ENCODE results near the gene ZCCHC24.

Gene ZCCHC24

GRCh38 chr10:79445977-79446757 lies 743 bp upstream of the ZCCHC24 start:
- ATAC-seq (no peak), DNase-seq (peak; percentile 25)

GRCh38 chr10:79444199-79445119 lies 965 bp downstream of the ZCCHC24 start:
- DNase-seq, result peak; percentile 59
- peak; percentile 15 for ATAC-seq

- ATAC-seq, result no peak
- no peak for DNase-seq
These were observed 1.9 kb downstream of the ZCCHC24 start for GRCh38 chr10:79443338-79444198.

- DNase-seq, result no peak
- ATAC-seq, result no peak
These were observed 3.0 kb downstream of the ZCCHC24 start for GRCh38 chr10:79442171-79443040.

GRCh38 chr10:79441433-79441832 lies 4.0 kb downstream of the ZCCHC24 start:
- DNase-seq, result no peak

GRCh38 chr10:79440281-79440680 lies 5.1 kb downstream of the ZCCHC24 start:
- DNase-seq, result no peak

More at GRCh38 chr10:79441433-79441832, 4.0 kb downstream of the ZCCHC24 start:
- ATAC-seq, result no peak

GRCh38 chr10:79438699-79439085 lies 6.7 kb downstream of the ZCCHC24 start:
- DNase-seq (no peak), ATAC-seq (no peak)

More at GRCh38 chr10:79440281-79440680, 5.1 kb downstream of the ZCCHC24 start:
- ATAC-seq, result no peak

- ATAC-seq (no peak), DNase-seq (no peak)
These were observed 7.3 kb downstream of the ZCCHC24 start for GRCh38 chr10:79438021-79438698.

GRCh38 chr10:79437111-79437814 lies 8.2 kb downstream of the ZCCHC24 start:
- ATAC-seq (no peak), DNase-seq (no peak)

GRCh38 chr10:79436850-79437103 lies 8.6 kb downstream of the ZCCHC24 start:
- ATAC-seq (no peak), DNase-seq (no peak)

GRCh38 chr10:79436066-79436849 lies 9.2 kb downstream of the ZCCHC24 start:
- DNase-seq (no peak), ATAC-seq (no peak)

- DNase-seq, result no peak
- ATAC-seq, result no peak
These were observed 10.0 kb downstream of the ZCCHC24 start for GRCh38 chr10:79435271-79436065.

GRCh38 chr10:79434821-79435251 lies 10.6 kb downstream of the ZCCHC24 start:
- ATAC-seq (peak; percentile 5), DNase-seq (peak; percentile 28)

- peak; percentile 94 for ATAC-seq
- peak; percentile 46 for DNase-seq
These were observed 11.2 kb downstream of the ZCCHC24 start for GRCh38 chr10:79434223-79434687.

GRCh38 chr10:79433324-79434222 lies 11.9 kb downstream of the ZCCHC24 start:
- DNase-seq, result no peak
- ATAC-seq, result no peak

- DNase-seq, result no peak
These were observed 13.3 kb downstream of the ZCCHC24 start for GRCh38 chr10:79431891-79432831.

More at GRCh38 chr10:79431891-79432831, 13.3 kb downstream of the ZCCHC24 start:
- ATAC-seq, result no peak
